ENCODE results near the gene IGSF21.

GRCh38 chr1:18261891-18262290, 154.3 kb downstream of the IGSF21 start:
- TF ChIP-seq CTCF (IDR thresholded peaks at IDR 0.05; ENCODE audit: extremely low read depth in 1 of 2, insufficient read depth in 1 of 2, low read depth in 1 of 2, low read length in 2 of 2), result no peak
- TF ChIP-seq EZH2 (IDR thresholded peaks at IDR 0.05; ENCODE audit: borderline replicate concordance, low read depth, low read length, severe bottlenecking), result no peak
- TF ChIP-seq POLR2A (IDR thresholded peaks at IDR 0.05; ENCODE audit: low read depth, low read length), result no peak
- TF ChIP-seq MAX (IDR thresholded peaks at IDR 0.05; ENCODE audit: insufficient read depth, insufficient read length), result no peak
- no peak for TF ChIP-seq MYC (IDR thresholded peaks at IDR 0.05; ENCODE audit: low read depth, low read length)
- TF ChIP-seq POLR2AphosphoS5 (IDR thresholded peaks at IDR 0.05; ENCODE audit: insufficient read depth, low read depth, low read length), result no peak
- TF ChIP-seq FOS (IDR thresholded peaks at IDR 0.05; ENCODE audit: borderline replicate concordance, insufficient read depth, low read length), result no peak
- TF ChIP-seq JUN (IDR thresholded peaks at IDR 0.05; ENCODE audit: borderline replicate concordance, insufficient read depth, insufficient read length, low read depth), result no peak
